ENCODE data around the gene HSD17B1. TPM values are rescaled to one million over a fixed set of nuclear protein-coding genes. Genes with fewer than 3 reads are reported as not detected.
"Not testable (repeated sequence)": the region's sequence is repeated elsewhere in the genome, so short reads cannot be mapped to it uniquely, and the experiment has no call there.

HSD17B1 gene
- total RNA-seq, 4 donors from 2014 or later: 1.6 to 8.7 (median 3.4) TPM

DNA sequence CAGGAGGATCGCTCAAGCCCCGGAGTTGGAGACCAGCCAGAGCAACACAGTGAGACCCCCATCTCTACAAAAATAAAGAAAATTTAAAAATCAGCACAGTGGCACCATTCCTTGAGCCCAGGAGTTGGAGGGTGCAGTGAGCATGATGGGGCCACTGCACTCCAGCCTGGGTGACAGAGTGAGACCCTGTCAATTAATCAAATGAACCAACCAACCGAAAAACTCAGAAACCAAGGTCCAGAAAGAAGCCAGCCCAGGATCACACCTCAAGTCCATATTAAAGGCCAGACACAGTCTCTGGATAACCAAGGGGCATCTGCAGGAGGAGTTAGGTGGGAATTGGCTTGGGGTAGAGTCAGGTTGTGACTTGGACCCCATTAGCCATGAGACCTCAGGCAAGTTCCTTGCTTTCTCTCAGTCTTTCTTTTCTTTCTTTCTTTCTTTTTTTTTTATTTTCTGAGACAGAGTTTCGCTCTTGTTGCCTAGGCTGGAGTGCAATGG lies 2.4 kb downstream of the HSD17B1 start:
- no peak for DNase-seq (ENCODE audit: low spot score)
- ATAC-seq (ENCODE audit: low FRiP score): no peak
- TF ChIP-seq, protein P1, sequence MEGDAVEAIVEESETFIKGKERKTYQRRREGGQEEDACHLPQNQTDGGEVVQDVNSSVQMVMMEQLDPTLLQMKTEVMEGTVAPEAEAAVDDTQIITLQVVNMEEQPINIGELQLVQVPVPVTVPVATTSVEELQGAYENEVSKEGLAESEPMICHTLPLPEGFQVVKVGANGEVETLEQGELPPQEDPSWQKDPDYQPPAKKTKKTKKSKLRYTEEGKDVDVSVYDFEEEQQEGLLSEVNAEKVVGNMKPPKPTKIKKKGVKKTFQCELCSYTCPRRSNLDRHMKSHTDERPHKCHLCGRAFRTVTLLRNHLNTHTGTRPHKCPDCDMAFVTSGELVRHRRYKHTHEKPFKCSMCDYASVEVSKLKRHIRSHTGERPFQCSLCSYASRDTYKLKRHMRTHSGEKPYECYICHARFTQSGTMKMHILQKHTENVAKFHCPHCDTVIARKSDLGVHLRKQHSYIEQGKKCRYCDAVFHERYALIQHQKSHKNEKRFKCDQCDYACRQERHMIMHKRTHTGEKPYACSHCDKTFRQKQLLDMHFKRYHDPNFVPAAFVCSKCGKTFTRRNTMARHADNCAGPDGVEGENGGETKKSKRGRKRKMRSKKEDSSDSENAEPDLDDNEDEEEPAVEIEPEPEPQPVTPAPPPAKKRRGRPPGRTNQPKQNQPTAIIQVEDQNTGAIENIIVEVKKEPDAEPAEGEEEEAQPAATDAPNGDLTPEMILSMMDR (IDR thresholded peaks at IDR 0.05): no peak

DNA sequence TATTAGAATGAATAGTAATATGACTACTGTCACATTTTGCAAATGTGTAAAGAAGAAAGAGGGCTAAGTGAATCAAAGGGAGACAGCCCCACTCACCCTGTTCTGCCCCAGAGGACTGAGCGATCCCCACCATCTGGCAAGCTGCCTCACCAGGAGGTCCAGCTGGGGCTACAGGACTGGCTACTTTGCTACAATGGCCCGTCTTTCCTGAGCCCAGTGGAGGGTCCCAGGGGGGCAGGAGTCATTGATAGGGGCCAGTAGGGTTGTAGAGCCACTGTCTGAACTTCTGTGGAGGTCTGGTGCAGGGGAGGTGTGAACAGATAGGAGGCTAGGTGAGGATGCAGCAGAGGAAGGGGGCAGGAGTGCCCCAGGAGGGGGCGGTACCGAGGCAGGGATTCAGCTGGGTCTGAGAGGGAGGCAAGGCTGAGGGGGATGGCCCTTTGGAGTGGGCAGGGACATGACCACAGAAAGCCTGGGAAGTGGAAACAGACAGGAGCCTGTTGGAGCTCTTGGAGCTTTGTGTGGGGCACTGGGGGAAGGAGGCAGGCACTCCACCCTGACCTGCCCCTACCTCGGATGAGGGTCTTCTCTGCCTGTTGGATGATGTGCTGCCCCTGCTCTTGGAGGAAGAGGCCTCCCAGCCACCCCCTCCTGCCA lies 3.4 kb downstream of the HSD17B1 start:
- not testable (repeated sequence) for DNase-seq (ENCODE audit: low spot score); ATAC-seq (ENCODE audit: low FRiP score)

DNA sequence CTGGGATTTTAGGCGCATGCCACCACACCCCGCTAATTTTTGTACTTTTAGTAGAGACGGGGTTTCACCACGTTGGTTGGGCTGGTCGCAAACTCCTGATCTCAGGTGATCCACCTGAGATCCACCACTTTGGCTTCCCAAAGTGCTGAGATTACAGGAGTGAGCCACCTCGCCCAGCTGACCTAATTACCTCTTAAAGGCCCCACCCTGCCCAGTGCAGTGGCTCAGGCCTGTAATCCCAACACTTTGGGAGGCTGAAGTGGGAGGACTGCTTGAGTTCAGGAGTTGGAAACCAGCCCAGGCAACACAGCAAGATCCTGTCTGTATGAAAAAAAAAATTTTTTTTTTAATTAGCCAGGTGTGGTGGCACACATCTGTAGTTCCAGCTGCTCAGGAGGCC lies 6.4 kb downstream of the HSD17B1 start:
- ATAC-seq (ENCODE audit: low FRiP score) (no peak), DNase-seq (ENCODE audit: low spot score) (no peak)
- TF ChIP-seq, protein P1 (IDR thresholded peaks at IDR 0.05): no peak

DNA sequence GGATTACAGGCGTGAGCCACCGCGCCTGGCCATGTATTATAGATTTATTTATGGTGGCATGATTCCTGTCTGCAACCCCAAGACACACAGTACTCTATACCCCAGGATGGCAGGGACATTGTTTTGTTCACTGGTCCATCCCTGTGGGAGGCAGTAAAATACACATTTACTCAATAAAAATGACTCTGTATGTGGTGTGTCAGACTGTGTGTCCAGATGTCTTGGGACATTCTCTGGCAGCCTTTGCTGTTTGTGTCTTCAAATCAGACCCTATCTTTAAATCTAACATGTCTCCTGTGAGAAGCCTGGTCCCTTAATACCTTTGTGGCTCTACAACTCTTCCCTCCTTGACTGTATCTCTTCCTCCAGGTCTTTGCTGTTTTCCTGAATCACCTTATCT lies 7.5 kb downstream of the HSD17B1 start:
- TF ChIP-seq, protein P1 (IDR thresholded peaks at IDR 0.05): no peak
- DNase-seq (ENCODE audit: low spot score) (no peak), ATAC-seq (ENCODE audit: low FRiP score) (no peak)

DNA sequence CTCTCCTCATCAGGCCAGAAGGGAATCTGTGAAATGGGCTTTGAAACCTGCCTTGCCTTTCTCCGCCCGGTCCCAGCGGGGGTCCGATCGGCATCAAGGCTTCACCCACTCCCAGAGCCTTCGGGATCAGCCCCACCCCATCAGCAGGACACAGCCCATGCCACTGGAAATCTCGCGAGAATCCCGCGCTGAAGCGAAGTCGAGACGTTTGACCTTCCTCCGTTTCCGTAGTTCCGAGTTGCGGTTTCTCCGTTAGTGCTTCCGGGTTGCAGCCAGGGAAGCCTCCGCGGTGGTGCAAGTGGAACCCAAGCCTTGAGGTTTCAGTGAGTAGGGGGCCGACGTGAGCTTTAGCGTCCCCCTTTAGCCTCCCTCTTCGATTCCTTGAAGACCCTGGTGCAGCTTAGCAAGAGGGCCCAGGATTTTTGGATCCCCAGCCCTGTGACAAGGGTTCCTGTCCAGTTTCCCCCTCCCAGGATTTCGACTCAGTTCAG lies 9.2 kb downstream of the HSD17B1 start, which contains the start of gene COASY:
TSS of gene COASY (plus strand) at position 252 of the 491 bp plus-strand sequence. CDS start 475 bp downstream, outside the sequence.
- TF ChIP-seq, protein P1 (IDR thresholded peaks at IDR 0.05): no peak
- DNase-seq (ENCODE audit: low spot score) (peak; percentile 93), ATAC-seq (ENCODE audit: low FRiP score) (peak; percentile 61)

DNA sequence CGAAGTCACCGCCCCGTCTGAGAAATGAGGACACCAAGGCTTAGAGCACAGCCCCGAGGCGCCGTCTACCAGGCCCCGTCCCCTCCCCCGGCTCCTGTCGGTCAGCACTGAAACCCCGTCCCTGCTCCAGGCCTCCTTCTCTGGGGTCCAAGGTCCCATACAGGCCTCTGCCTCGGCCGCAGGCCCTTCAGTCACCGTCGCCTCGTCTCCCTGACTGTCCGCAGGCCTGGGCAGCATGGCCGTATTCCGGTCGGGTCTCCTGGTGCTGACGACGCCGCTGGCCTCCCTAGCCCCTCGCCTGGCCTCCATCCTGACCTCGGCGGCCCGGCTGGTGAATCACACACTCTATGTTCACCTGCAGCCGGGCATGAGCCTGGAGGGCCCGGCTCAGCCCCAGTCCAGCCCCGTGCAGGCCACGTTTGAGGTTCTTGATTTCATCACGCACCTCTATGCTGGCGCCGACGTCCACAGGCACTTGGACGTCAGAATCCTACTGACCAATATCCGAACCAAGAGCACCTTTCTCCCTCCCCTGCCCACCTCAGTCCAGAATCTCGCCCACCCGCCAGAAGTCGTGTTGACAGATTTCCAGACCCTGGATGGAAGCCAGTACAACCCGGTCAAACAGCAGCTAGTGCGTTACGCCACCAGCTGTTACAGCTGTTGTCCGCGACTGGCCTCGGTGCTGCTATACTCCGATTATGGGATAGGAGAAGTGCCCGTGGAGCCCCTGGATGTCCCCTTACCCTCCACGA lies 9.8 kb downstream of the HSD17B1 start:
- ATAC-seq (ENCODE audit: low FRiP score): peak; percentile 26
- no peak for DNase-seq (ENCODE audit: low spot score)
- TF ChIP-seq, protein P1 (IDR thresholded peaks at IDR 0.05): no peak

DNA sequence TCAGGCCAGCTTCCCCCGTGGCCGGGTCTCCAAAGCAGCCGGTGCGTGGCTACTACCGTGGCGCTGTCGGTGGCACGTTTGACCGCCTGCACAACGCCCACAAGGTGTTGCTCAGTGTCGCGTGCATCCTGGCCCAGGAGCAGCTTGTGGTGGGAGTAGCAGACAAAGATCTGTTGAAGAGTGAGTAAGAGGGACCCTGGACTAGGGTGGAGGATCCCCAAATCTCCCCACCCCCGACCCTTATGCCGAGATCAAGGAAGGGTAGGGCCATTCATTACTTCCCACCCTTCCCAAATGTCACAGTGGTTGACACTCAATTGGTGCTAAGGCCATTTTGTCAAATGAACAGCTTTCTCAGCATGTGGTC lies 10.4 kb downstream of the HSD17B1 start:
- ATAC-seq (ENCODE audit: low FRiP score): no peak
- TF ChIP-seq, protein P1 (IDR thresholded peaks at IDR 0.05): no peak
- no peak for DNase-seq (ENCODE audit: low spot score)
